ENCODE measurements around the gene ERCC3.
"Not testable (repeated sequence)": the region's sequence is repeated elsewhere in the genome, so short reads cannot be mapped to it uniquely, and the experiment has no call there.

ERCC3 gene

DNA sequence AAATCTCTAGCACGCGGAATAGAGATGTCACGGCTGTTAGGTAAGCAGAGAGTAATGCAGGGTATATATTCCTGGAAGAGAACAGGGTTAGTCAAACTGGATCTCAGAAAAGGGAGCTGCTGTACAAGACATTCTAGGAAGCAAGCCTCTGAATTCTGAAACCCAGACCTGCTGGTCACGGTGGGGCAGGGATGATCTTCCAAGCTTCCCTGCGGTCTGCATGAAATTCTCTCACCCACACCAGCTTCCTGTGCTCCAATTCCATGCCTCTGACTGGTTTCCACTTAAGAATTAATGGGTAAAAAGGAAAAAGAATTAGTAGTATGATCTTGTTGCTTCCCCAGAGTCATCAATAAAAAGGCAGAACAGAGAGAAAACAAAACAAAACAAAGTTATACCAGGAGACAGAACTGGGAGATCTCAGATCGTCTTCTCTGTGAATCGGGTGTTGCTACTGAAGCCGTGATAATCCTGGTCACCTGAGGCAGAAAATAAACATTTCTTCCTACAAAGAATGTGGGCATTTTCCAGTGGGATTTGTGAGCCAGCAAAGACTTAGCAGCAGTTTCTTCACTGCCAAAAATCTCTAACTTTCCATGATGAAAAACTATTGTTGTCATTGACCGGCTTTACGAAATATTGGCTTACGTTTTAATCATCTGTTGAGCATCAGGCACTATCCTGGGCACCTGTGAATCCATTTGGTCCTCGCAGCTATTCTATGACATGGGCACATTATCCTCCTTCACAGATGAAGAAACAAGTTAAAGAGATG, 68.6 kb downstream of the ERCC3 start:
- no peak for DNase-seq

DNA sequence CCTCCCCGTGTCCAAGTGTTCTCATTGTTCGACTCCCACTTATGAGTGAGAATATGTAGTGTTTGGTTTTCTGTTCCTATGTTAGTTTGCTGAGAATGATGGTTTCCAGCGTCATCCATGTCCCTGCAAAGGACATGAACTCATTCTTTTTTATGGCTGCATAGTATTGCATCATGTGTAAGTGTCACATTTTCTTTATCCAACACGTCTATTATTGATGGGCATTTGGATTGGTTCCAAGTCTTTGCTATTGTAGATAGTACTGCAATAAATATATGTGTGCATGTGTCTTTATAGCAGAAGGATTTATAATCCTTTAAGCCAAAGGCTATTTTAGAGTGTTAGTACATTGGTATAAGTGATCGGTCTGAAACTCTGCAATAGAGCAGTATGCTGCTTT, 69.8 kb downstream of the ERCC3 start:
- DNase-seq = not testable (repeated sequence)

GRCh38 chr2:127220768-127221527, 73.0 kb downstream of the ERCC3 start:
- DNase-seq = no peak

DNA sequence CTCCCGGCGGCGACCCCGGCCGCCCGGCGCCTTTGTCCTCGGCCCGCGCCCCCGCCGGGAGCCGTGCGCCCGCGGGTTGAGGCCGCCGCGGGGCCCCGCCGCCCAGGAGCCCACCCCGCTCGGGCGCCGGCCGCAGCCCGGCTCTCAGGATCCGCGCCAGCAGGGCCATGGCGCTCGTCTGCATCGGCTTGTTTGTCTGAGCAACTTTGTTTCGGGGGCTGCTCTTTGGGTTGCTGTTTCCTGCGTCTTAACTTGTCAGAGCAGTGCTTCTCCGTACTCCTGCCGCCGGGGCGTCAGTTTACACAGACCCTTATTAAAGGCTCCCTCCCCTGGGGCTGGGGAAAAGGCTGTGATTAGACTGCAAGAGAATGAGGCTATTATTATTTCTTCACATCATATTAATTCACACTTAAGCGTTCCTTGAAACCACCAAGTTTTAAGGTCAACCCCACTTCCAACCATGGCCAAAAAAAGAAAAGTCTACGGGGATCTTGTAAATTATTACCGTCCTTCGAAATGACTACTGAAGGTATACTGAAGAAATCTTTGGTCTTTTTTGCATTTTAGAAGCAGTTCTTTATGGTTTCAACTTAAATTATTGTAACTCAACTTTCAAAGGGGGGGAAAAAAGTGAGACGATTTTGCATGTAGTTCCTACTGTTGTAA, 73.7 kb downstream of the ERCC3 start, which contains the start of gene CYP27C1:
TSS of gene CYP27C1 (minus strand) at position 198 of the 666 bp plus-strand sequence. CDS start at position 169, 29 bp downstream.
- peak; percentile 4 for DNase-seq

GRCh38 chr2:127219171-127220070, 74.5 kb downstream of the ERCC3 start:
- no peak for DNase-seq

GRCh38 chr2:127218812-127219170, 75.2 kb downstream of the ERCC3 start:
- DNase-seq = no peak

DNA sequence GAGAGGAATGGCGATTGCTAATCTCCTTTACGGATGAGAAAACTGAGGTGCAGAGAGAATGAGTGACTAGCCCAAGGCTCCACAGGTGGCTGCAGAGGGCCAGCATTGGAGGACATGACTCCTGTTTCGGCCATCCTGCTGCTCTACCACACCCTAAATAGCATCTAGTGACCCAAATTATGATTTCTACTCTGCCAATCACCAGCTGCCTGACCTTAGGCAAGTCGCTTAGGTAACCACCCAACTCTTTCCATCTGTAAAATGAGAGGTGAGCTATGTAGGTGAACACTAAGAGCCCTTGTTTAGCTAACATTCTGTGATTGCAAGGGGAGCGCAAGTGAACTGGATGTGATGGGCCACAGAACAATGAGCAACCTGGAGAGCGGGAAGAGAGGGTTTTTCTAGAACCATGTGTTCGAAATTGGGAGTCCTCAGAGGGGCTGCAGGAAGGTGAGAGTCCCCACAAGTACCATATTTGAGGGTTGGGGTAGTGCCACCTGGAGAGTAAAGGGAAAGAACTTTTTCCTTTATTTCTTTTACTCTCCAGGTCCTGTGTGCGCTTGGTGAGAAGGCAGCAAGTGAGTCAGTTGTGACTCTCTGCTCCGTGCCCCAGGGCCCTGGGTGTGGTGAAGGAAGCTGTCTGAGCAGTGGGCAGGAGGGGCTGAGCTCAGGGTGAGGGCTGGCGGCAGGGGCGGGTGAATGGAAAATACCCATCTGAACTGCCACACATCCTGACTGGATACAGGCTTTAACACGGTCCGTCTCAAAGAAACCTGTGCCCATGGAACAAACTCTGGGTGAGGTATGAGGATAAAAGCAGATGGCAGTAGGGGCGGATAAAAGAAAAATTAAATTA, 76.2 kb downstream of the ERCC3 start:
- DNase-seq = no peak

- no peak for DNase-seq
Observed at GRCh38 chr2:127216593-127216992, 77.4 kb downstream of the ERCC3 start.

- DNase-seq = no peak
Observed at GRCh38 chr2:127216095-127216494, 77.8 kb downstream of the ERCC3 start.

DNA sequence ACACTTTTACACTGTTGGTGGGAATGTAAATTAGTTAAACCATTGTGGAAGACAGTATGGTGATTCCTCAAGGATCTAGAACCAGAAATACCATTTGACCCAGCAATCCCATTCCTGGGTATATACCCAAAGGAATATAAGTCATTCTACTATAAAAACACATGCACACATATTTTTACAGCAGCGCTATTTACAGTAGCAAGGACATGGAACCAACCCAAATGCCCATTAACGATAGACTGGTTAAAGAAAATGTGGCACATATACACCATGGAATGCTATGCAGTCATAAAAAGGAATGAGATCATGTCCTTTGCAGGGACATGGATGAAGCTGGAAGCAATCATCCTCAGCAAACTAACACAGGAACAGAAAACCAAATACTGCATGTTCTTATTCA, 79.7 kb downstream of the ERCC3 start:
- DNase-seq = not testable (repeated sequence)

- no peak for DNase-seq
Observed at GRCh38 chr2:127208313-127208712, 85.6 kb downstream of the ERCC3 start.

All from CD4-positive, alpha-beta T cell treated with Interleukin-6 for 4 hours (primary cell).